T-cell (primary cell): ENCODE data around the gene DBP. TPM values are rescaled to one million over a fixed set of nuclear protein-coding genes. Genes with fewer than 3 reads are reported as not detected.

Experiments used
- ATAC-seq, 4 experiments: fragments of 200-7000 bp in 3 of 4; fragments of 150-1000 bp in 1 of 4; cut with Tn5 transposase; replicated peaks in 1 of 4; 1 replicate in 3 of 4; 2 replicates in 1 of 4; pipeline ENCODE4 v1.10.0; 2021; ENCODE audit warnings: moderate library complexity in 3 of 4, mild to moderate bottlenecking in 2 of 4, moderate number of reproducible peaks in 1 of 4
- CTCF ChIA-PET, 2 donors: fragments of 300-600 bp; sonication (Branson Sonifier 250); formaldehyde crosslinking; loops; one replicate each; lab custom pipeline; 2022; ENCODE audit warnings: antibody characterized with exemption in 2 of 2; lab: Charles Lee
- POLR2A ChIA-PET, 2 donors: fragments of 300-600 bp; sonication (Branson Sonifier 250); formaldehyde crosslinking; loops; one replicate each; lab custom pipeline; 2022; ENCODE audit warnings: antibody characterized with exemption in 2 of 2; lab: Charles Lee
- DNase-seq, 35 experiments: peaks; one replicate each; pipeline versions ENCODE4 v3.0.0 to v3.0.0-alpha.2; 2013 to 2023
- H3K27ac ChIP-seq: one replicate; pipeline ENCODE4 v1.5.1; 2013; ENCODE audit warnings: low read length
- H3K27me3 ChIP-seq, 2 experiments: replicated peaks in 1 of 2; 1 replicate in 1 of 2; 2 replicates in 1 of 2; pipeline versions ENCODE4 v1.6.1 to v1.7.0; 2013; ENCODE audit warnings: low read length in 1 of 2, mixed read lengths in 1 of 2; ENCODE audit not compliant: control insufficient read depth in 2 of 2, insufficient read depth in 2 of 2; ENCODE audit errors: extremely low read depth in 1 of 2
- H3K36me3 ChIP-seq, 2 donors: 1 replicate in 1 of 2; 2 replicates in 1 of 2; pipeline versions ENCODE4 v1.6.1 to v1.7.0; 2013; ENCODE audit warnings: low read length in 1 of 2; ENCODE audit not compliant: control insufficient read depth in 2 of 2, insufficient read depth in 1 of 2; ENCODE audit errors: extremely low read depth in 1 of 2
- H3K4me1 ChIP-seq, 2 experiments: 1 replicate in 1 of 2; 2 replicates in 1 of 2; pipeline versions ENCODE4 v1.6.1 to v1.7.0; 2013; ENCODE audit warnings: low read length in 2 of 2, mixed read lengths in 1 of 2; ENCODE audit not compliant: insufficient read depth in 2 of 2, control insufficient read depth in 1 of 2; ENCODE audit errors: extremely low read depth in 1 of 2
- H3K4me3 ChIP-seq, 2 donors: 1 replicate in 1 of 2; 2 replicates in 1 of 2; pipeline versions ENCODE4 v1.5.1 to v1.7.0; 2013; ENCODE audit warnings: mild to moderate bottlenecking in 2 of 2, low read length in 1 of 2, moderate library complexity in 1 of 2; ENCODE audit not compliant: control insufficient read depth in 1 of 2; ENCODE audit errors: extremely low read depth in 1 of 2
- H3K9me3 ChIP-seq: 2 replicates; pipeline ENCODE4 v1.7.0; 2013
- H3K27ac Mint-ChIP-seq, 2 donors: one replicate each; pipeline ENCODE4 v1.8.0; 2020 to 2021; ENCODE audit warnings: mild to moderate bottlenecking in 2 of 2, mixed read lengths in 2 of 2
- H3K27me3 Mint-ChIP-seq, 2 donors: one replicate each; pipeline ENCODE4 v1.8.0; 2021 to 2022; ENCODE audit warnings: mixed read lengths in 2 of 2
- H3K36me3 Mint-ChIP-seq: one replicate; pipeline ENCODE4 v1.8.0; 2021; ENCODE audit warnings: mixed read lengths
- H3K4me1 Mint-ChIP-seq, 3 donors: one replicate each; pipeline ENCODE4 v1.8.0; 2020 to 2022; ENCODE audit warnings: mixed read lengths in 3 of 3, mild to moderate bottlenecking in 1 of 3
- H3K4me3 Mint-ChIP-seq, 3 donors: one replicate each; pipeline ENCODE4 v1.8.0; 2020 to 2022; ENCODE audit warnings: mild to moderate bottlenecking in 3 of 3, mixed read lengths in 3 of 3, moderate library complexity in 3 of 3
- H3K9me3 Mint-ChIP-seq, 3 donors: one replicate each; pipeline ENCODE4 v1.8.0; 2020 to 2022; ENCODE audit warnings: mixed read lengths in 3 of 3
- WGBS: methylation state at CpG from one replicate; pipeline ENCODE4 v1.1.5; 2013; ENCODE audit warnings: missing lambda C conversion rate; ENCODE audit not compliant: insufficient coverage; 5-methylcytosine and 5-hydroxymethylcytosine counted together
- total RNA-seq, 35 experiments: library from RNA in 6 of 35; stranded (reverse) in 6 of 35; fragments of 120-200 nt in 1 of 35; gene quantifications; one replicate each; pipeline versions ENCODE4 v1.2.1 to v1.2.4 and lab custom pipeline; 2013 to 2026

Gene DBP
- total RNA-seq, 5 donors from 2014 or later (not counting 1 experiment from before 2014, with no cell fraction given), result 24.5 to 57.2 (median 56.0) TPM

GRCh38 chr19:48598996-48599700 lies 38.0 kb downstream of the DBP start:
- Mint-ChIP-seq H3K27ac (no peak overlapping the region), H3K36me3 (no peaks in the 10 kb centered on the region), H3K4me3 (no peak overlapping the region), H3K27me3 (no peaks in the 10 kb centered on the region), H3K4me1 (peaks cover 0 to 17% (median 9%) of the 10 kb centered on the region in 3 donors), H3K9me3 (no peaks in the 10 kb centered on the region)
- Histone ChIP-seq H3K36me3 (no peaks in the 10 kb centered on the region), H3K27ac (no peak overlapping the region), H3K9me3 (no peaks in the 10 kb centered on the region), H3K27me3 (peaks cover 0 to 20% of the 10 kb centered on the region in 2 experiments), H3K4me3 (no peak overlapping the region), H3K4me1 (peaks cover 0 to 25% of the 10 kb centered on the region in 2 experiments)
- DNase-seq, result no peak
- 85% methylated on average over 26 of the region's 30 CpGs for WGBS
- ChIA-PET POLR2A (no interaction called here), CTCF (interaction anchor here in 1 of 2 donors (0.7 kb wide), 1 partner anchor 115 kb away, joined by 3 read pairs; no protein-coding TSS in a partner anchor)
- no peak for ATAC-seq

GRCh38 chr19:48596679-48597465 lies 40.3 kb downstream of the DBP start:
- Histone ChIP-seq H3K36me3 (no peaks in the 10 kb centered on the region), H3K27me3 (peaks cover 0 to 20% of the 10 kb centered on the region in 2 experiments), H3K4me1 (peaks cover 0 to 28% of the 10 kb centered on the region in 2 experiments), H3K27ac (peak overlapping the region; percentile 75), H3K9me3 (no peaks in the 10 kb centered on the region), H3K4me3 (peak overlapping the region in 1 of 2 donors; percentile 44)
- POLR2A ChIA-PET, result interaction anchor here in 1 of 2 donors (0.7 kb wide), 1 partner anchor 74 kb away, joined by 7 read pairs; no protein-coding TSS in a partner anchor
- Mint-ChIP-seq H3K36me3 (no peaks in the 10 kb centered on the region), H3K27me3 (no peaks in the 10 kb centered on the region), H3K27ac (peak overlapping the region; percentile 86 to 88), H3K4me1 (peaks cover 0 to 24% (median 9%) of the 10 kb centered on the region in 3 donors), H3K9me3 (no peaks in the 10 kb centered on the region), H3K4me3 (peak overlapping the region; percentile 51 to 75 (median 70))
- CTCF ChIA-PET, result interaction anchor here in 1 of 2 donors (0.6 kb wide), 1 partner anchor 263 kb away, joined by 3 read pairs; no protein-coding TSS in a partner anchor
- peak in 28 of 35 experiments; percentile 25 to 74 (median 40) for DNase-seq
- 72% methylated on average over 30 of the region's 39 CpGs for WGBS
- ATAC-seq, result peak; percentile 74 to 89 (median 83)

GRCh38 chr19:48596237-48596636 lies 40.9 kb downstream of the DBP start:
- Mint-ChIP-seq H3K4me1 (peaks cover 0 to 27% (median 9%) of the 10 kb centered on the region in 3 donors), H3K4me3 (peak overlapping the region in 2 of 3 donors; percentile 70 to 75), H3K27me3 (no peaks in the 10 kb centered on the region), H3K9me3 (no peaks in the 10 kb centered on the region), H3K27ac (peak overlapping the region; percentile 86 to 88), H3K36me3 (no peaks in the 10 kb centered on the region)
- H3K4me3 ChIP-seq, result peak overlapping the region in 1 of 2 donors; percentile 44
- no peaks in the 10 kb centered on the region for H3K36me3 ChIP-seq
- 100% methylated on average over 1 of the region's 4 CpGs for WGBS
- POLR2A ChIA-PET, result no interaction called here
- peaks cover 0 to 20% of the 10 kb centered on the region in 2 experiments for H3K27me3 ChIP-seq
- H3K4me1 ChIP-seq, result peaks cover 0 to 28% of the 10 kb centered on the region in 2 experiments
- H3K27ac ChIP-seq, result peak overlapping the region; percentile 75
- DNase-seq, result no peak
- CTCF ChIA-PET, result interaction anchor here in 1 of 2 donors (0.6 kb wide), 1 partner anchor 1334 kb away, joined by 3 read pairs; no protein-coding TSS in a partner anchor
- ATAC-seq, result no peak
- no peaks in the 10 kb centered on the region for H3K9me3 ChIP-seq

- Mint-ChIP-seq H3K4me3 (peak overlapping the region in 2 of 3 donors; percentile 45 to 70), H3K36me3 (no peaks in the 10 kb centered on the region), H3K27me3 (no peaks in the 10 kb centered on the region), H3K9me3 (no peaks in the 10 kb centered on the region), H3K4me1 (peaks cover 0 to 27% (median 9%) of the 10 kb centered on the region in 3 donors), H3K27ac (peak overlapping the region; percentile 44 to 86)
- ATAC-seq (no peak), DNase-seq (no peak)
- H3K27me3 ChIP-seq, result peaks cover 0 to 17% of the 10 kb centered on the region in 2 experiments
- H3K9me3 ChIP-seq, result no peaks in the 10 kb centered on the region
- H3K4me3 ChIP-seq, result peak overlapping the region in 1 of 2 donors; percentile 44
- WGBS, result 91% methylated on average over 6 of the region's 6 CpGs
- peaks cover 0 to 28% of the 10 kb centered on the region in 2 experiments for H3K4me1 ChIP-seq
- no peaks in the 10 kb centered on the region for H3K36me3 ChIP-seq
- ChIA-PET CTCF (interaction anchor here in 1 of 2 donors (0.6 to 1.8 kb wide), 4 partner anchors 12 to 1352 kb away, joined by 3 to 7 read pairs (median 4); no protein-coding TSS in a partner anchor), POLR2A (interaction anchor here in 1 of 2 donors (0.6 kb wide), 1 partner anchor 90 kb away, joined by 5 read pairs; no protein-coding TSS in a partner anchor)
- peak overlapping the region; percentile 75 for H3K27ac ChIP-seq
These were observed 41.3 kb downstream of the DBP start for GRCh38 chr19:48595833-48596232.

- Histone ChIP-seq H3K36me3 (no peaks in the 10 kb centered on the region), H3K9me3 (no peaks in the 10 kb centered on the region), H3K27ac (no peak overlapping the region), H3K4me3 (no peak overlapping the region), H3K27me3 (peaks cover 0 to 19% of the 10 kb centered on the region in 2 experiments), H3K4me1 (peaks cover 0 to 28% of the 10 kb centered on the region in 2 experiments)
- CTCF ChIA-PET, result interaction anchor here in 1 of 2 donors (0.6 to 1.8 kb wide), 3 partner anchors 11 to 1351 kb away, joined by 3 to 7 read pairs (median 6); no protein-coding TSS in a partner anchor
- Mint-ChIP-seq H3K27me3 (peaks cover 0 to 2% of the 10 kb centered on the region in 2 donors), H3K36me3 (no peaks in the 10 kb centered on the region), H3K4me3 (peak overlapping the region; percentile 0 to 68 (median 21)), H3K4me1 (peaks cover 0 to 27% (median 9%) of the 10 kb centered on the region in 3 donors), H3K9me3 (no peaks in the 10 kb centered on the region), H3K27ac (peak overlapping the region in 1 of 2 donors; percentile 86)
- POLR2A ChIA-PET, result interaction anchor here in 1 of 2 donors (0.6 kb wide), 1 partner anchor 89 kb away, joined by 5 read pairs; no protein-coding TSS in a partner anchor
- ATAC-seq, result no peak
- 83% methylated on average over 8 of the region's 9 CpGs for WGBS
- DNase-seq, result no peak
These were observed 42.0 kb downstream of the DBP start for GRCh38 chr19:48595171-48595570.
